GM19372 (cell line): ENCODE results near the gene PILRA.
A peak's percentile ranks its signal among the peaks of the same experiment; 100 is the strongest.
"Not testable (repeated sequence)": the region's sequence is repeated elsewhere in the genome, so short reads cannot be mapped to it uniquely, and the experiment has no call there.

Experiments used
- ATAC-seq: cut with Tn5 transposase; IDR thresholded peaks from one replicate; pipeline ENCODE4 v1.9.1; 2021; ENCODE audit warnings: mild to moderate bottlenecking, low read depth, moderate library complexity; ENCODE audit not compliant: unreplicated experiment

The PILRA gene

DNA sequence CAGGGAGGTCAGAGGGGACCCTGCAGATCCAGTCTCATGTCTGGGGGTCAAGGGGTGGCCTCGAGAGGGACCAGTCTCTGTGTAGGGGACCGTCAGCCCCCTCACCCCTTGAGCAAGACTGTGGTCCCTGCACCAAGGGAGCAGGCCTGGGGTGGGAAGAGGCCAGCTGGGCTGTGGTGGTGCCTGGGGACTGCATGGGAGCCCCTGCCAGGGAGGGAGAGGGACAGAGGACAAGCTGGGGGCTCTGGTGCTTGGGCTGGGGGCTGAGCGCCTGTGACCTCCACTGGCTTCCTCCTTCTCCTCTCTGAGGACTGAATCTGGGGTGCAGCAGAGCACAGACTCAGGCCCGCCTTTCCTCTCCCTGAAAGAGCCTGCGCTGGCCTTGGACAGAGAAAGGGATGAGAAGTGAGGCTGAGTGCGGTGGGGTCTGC is 16.1 kb upstream of the PILRA start:
- no peak for ATAC-seq

- no peak for ATAC-seq
Measured at GRCh38 chr7:100358027-100358856, 15.0 kb upstream of the PILRA start, which contains the start of gene PILRB. Gene PILRB (plus strand): TSS chr7:100358117. CDS start chr7:100358303, 186 bp downstream.

DNA sequence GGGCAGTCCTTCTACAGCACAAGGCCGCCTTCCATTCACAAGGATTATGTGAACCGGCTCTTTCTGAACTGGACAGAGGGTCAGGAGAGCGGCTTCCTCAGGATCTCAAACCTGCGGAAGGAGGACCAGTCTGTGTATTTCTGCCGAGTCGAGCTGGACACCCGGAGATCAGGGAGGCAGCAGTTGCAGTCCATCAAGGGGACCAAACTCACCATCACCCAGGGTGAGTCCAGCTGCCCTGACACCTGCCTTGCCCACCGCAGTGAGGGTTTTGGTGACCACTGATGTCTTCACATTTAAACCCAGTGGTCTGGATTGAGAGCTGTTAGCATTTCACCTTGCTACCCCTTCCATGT is 14.5 kb upstream of the PILRA start:
- ATAC-seq = no peak

- ATAC-seq = no peak
Measured at GRCh38 chr7:100360135-100360854, 13.0 kb upstream of the PILRA start.

- no peak for ATAC-seq
Measured at GRCh38 chr7:100363098-100363497, 10.2 kb upstream of the PILRA start.

DNA sequence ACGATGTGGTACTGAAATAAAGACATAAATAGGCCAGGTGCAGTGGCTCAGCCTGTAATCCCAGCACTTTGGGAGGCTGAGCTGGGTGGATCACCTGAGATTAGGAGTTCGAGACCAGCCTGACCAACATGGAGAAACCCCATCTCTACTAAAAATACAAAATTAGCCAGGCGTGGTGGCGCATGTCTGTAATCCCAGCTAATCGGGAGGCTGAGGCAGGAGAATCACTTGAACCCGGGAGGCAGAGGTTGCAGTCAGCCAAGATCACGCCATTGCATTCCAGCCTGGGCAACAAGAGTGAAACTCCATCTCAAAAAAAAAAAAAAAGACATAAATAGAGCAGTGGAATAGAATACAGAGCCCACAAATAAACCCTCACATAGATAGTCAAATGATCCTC is 9.5 kb upstream of the PILRA start:
- not testable (repeated sequence) for ATAC-seq

DNA sequence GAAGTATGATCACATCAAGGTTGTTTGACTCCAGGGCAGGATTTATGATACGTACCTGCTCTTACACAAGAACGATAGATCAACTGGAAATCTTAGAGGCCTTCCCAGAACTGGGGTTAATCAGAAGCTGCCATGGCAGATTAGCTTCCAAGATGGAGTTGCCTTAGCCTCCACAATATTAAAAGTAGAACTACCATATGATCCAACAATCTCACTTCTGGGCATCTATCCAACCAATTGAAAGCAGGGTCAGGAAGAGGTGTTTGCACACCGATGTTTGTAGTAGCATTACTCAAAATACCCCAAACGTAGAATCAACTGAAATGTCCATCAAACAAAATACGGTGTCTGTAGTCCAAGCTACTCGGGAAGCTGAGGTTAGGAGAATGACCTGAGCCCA is 8.8 kb upstream of the PILRA start:
- ATAC-seq = no peak

DNA sequence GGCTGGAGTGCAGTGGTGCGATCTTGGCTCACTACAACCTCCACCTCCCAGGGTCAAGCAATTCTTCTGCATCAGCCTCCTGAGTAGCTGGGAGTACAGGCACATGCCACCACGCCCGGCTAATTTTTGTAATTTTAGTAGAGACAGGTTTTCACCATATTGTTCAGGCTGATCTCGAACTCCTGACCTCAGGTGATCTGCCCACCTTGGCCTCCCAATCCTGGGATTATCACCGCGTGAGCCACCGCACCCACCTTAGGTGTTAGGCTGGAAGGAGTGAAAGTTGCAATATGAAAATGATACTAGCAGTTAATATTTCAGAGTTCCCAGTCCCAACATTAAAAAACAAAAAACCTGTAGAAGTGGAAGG is 7.3 kb upstream of the PILRA start:
- not testable (repeated sequence) for ATAC-seq

DNA sequence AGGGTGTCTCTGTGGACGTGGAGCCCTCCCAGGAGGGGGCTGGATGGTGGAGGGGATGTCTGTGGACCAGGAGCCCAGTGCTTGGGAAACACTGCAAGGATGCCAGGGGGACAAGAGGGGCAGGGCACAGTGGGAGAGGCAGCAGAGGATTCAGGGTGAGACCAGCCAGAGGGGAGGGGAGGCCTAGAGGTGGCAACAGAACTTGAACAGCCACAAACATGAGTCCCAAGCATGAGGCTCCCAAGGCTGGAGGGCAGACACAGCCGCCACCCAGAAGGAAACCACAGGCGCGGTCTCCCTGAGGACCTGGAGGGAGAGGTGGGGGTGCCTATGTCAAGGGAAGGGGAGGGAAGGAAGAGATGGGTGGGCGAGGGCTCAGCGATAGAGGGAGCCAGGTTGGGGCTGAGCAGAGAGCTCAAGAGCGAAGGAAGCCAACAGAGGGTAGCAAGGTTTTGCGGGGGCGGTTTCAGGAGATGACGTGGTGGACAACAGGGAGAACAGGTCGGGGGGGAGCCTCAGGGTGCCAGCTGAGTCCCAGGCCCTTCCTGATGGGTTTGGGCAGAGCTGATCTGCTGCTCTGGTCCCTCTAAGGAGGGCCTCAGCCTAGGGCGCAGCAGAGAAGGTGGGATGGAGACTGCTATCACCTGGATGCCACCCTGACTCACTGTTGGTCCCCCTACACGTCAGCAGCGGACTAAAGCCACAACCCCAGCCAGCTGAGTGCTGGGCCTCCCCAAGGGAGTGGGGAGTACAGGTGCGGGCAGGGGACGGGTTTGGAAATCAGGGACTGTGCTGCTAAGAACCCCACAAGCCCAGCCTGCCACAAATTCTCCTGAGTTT is 6.7 kb upstream of the PILRA start:
- ATAC-seq = no peak

GRCh38 chr7:100367251-100367620 is 6.1 kb upstream of the PILRA start:
- no peak for ATAC-seq

GRCh38 chr7:100367676-100368613 is 5.3 kb upstream of the PILRA start:
- no peak for ATAC-seq

DNA sequence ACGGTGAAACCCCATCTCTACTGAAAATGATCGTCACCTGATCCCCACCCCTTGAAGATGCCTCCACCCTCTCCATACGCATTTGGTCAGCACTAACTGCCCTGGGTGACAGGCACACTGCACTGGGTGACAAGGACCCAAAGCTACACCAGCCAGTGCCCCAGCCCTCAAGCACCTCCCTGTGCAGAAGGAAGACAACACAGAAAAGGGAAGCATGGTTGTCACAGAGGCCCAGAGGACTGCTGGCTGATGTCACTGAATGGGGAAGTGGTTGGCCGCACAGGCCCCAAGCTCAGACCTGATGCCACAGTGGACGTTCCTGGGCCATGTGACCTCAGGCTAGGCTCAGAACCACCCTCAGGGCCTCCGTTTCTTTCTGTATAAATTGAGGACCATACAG is 4.2 kb upstream of the PILRA start:
- peak; percentile 77 for ATAC-seq

- ATAC-seq = no peak
Measured at GRCh38 chr7:100370303-100370702, 3.0 kb upstream of the PILRA start.

- no peak for ATAC-seq
Measured at GRCh38 chr7:100370746-100371145, 2.5 kb upstream of the PILRA start.

DNA sequence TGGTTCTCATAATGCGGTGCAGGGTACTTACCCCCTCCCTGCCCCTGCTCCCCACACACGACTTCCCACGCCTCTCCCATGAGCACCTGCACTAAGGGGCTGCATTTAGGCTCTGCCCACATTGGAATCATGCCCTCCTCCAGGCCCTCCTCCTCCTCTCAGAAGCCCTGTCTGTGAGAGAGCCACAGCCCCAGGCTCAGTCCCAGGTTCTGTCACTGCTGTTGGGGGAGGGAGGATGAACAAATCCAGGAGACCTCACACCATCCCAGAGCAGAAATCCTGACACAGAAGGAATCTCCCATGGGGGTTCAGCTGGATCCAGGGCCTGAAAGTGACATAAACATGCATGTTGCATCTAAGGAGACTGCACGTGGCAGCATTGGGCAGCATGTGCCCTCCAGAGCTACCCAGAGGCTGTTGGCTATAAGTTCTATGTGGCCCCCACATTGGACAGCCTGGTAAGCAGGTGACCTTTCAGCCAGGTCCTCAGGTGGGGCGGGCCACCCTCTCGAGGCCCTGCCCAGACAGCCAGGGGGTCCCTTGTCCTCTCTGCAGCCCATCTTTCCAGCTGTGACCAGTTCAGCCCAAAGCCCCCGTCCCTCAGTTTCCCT is 1.6 kb upstream of the PILRA start:
- no peak for ATAC-seq

- ATAC-seq = no peak
Measured at GRCh38 chr7:100372256-100372655, 1.0 kb upstream of the PILRA start.

DNA sequence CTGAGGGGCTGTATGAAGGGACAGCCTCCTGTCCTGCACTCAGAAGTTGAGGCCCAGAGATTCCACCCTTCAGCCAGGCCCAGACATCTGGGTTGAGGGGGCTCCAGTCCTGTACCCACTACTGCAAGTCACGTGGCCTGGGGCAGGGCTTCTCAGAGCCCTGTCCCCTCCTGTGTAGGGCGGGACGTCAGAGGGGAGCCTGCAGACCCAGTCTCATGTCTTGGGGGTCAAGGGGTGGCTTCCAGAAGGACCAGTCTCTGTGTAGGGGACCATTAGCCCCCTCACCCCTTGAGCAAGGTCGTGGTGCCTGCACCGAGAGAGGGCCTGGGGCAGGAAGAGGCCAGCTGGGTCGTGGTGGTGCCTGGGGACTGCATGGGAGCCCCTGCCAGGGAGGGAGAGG is 593 bp upstream of the PILRA start:
- no peak for ATAC-seq

DNA sequence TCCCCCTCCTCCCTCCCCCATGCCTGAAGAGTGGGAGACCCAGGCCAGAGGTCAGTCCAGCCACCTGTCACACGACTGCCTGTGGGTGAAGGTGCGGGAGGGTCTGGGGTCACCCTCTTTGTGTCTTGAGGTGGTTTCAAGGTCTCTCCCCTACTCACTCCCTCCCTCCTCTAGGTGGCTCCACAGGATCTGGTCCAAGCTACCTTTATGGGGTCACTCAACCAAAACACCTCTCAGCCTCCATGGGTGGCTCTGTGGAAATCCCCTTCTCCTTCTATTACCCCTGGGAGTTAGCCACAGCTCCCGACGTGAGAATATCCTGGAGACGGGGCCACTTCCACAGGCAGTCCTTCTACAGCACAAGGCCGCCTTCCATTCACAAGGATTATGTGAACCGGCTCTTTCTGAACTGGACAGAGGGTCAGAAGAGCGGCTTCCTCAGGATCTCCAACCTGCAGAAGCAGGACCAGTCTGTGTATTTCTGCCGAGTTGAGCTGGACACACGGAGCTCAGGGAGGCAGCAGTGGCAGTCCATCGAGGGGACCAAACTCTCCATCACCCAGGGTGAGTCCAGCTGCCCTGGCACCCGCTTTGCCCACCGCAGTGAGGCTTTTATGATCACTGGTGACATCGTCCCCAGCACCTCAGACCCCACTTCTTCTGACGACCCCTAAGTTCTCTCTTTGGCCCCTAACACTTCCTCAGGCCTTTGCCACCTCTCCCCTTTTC is 747 bp downstream of the PILRA start:
- not testable (repeated sequence) for ATAC-seq

- ATAC-seq = no peak
Measured at GRCh38 chr7:100374601-100375000, 1.3 kb downstream of the PILRA start.
